ENCODE data around the gene CXorf58.

Gene CXorf58

GRCh38 chrX:23978491-23978890 is 70.7 kb downstream of the CXorf58 start:
- no peak overlapping the region for H3K27ac ChIP-seq (ENCODE audit: low read depth, low read length, poor library complexity, severe bottlenecking)
- H2AFZ ChIP-seq (ENCODE audit: low read length): no peak overlapping the region
- no peak overlapping the region for H3K4me2 ChIP-seq (ENCODE audit: low read length)
- no peak overlapping the region for H3K4me3 ChIP-seq (ENCODE audit: low read depth, low read length, poor library complexity, severe bottlenecking)
- H3K9me2 ChIP-seq (ENCODE audit: low read depth, low read length): no peaks in the 10 kb centered on the region
- no peaks in the 10 kb centered on the region for H3F3A ChIP-seq (ENCODE audit: insufficient read depth, low read length)
- H4K20me1 ChIP-seq (ENCODE audit: insufficient read depth, low read length): no peaks in the 10 kb centered on the region
- H3K79me2 ChIP-seq (ENCODE audit: insufficient read depth, low read length): no peaks in the 10 kb centered on the region
- H3K4me1 ChIP-seq (ENCODE audit: insufficient read depth, low read length, severe bottlenecking): no peaks in the 10 kb centered on the region
- TF ChIP-seq EZH2 (IDR thresholded peaks at IDR 0.05; ENCODE audit: borderline replicate concordance, low read length) (no peak), CTCF (IDR thresholded peaks at IDR 0.05; ENCODE audit: low read length) (no peak)
- no peaks in the 10 kb centered on the region for H3K9me3 ChIP-seq (ENCODE audit: low read length)
- H3K36me3 ChIP-seq (ENCODE audit: insufficient read depth, low read length): no peaks in the 10 kb centered on the region
- no peak overlapping the region for H3K9ac ChIP-seq (ENCODE audit: low read length)
- H3K27me3 ChIP-seq (ENCODE audit: insufficient read depth, low read length): no peaks in the 10 kb centered on the region

GRCh38 chrX:23980011-23980441 is 72.2 kb downstream of the CXorf58 start:
- TF ChIP-seq EZH2 (IDR thresholded peaks at IDR 0.05; ENCODE audit: borderline replicate concordance, low read length) (no peak), CTCF (IDR thresholded peaks at IDR 0.05; ENCODE audit: low read length) (no peak)
- H3F3A ChIP-seq (ENCODE audit: insufficient read depth, low read length): no peaks in the 10 kb centered on the region

GRCh38 chrX:23981222-23981621 is 73.4 kb downstream of the CXorf58 start:
- Histone ChIP-seq H3K9ac (ENCODE audit: low read length) (no peak overlapping the region), H3K4me1 (ENCODE audit: insufficient read depth, low read length, severe bottlenecking) (no peaks in the 10 kb centered on the region), H3K79me2 (ENCODE audit: insufficient read depth, low read length) (no peaks in the 10 kb centered on the region), H3K9me3 (ENCODE audit: low read length) (no peaks in the 10 kb centered on the region), H3K4me2 (ENCODE audit: low read length) (no peak overlapping the region), H4K20me1 (ENCODE audit: insufficient read depth, low read length) (no peaks in the 10 kb centered on the region), H3K27ac (ENCODE audit: low read depth, low read length, poor library complexity, severe bottlenecking) (no peak overlapping the region), H3F3A (ENCODE audit: insufficient read depth, low read length) (no peaks in the 10 kb centered on the region), H3K36me3 (ENCODE audit: insufficient read depth, low read length) (peaks cover 3% of the 10 kb centered on the region; the same call in 1 of the 2 replicates), H3K27me3 (ENCODE audit: insufficient read depth, low read length) (no peaks in the 10 kb centered on the region), H3K9me2 (ENCODE audit: low read depth, low read length) (no peaks in the 10 kb centered on the region), H2AFZ (ENCODE audit: low read length) (no peak overlapping the region), H3K4me3 (ENCODE audit: low read depth, low read length, poor library complexity, severe bottlenecking) (no peak overlapping the region)
- TF ChIP-seq EZH2 (IDR thresholded peaks at IDR 0.05; ENCODE audit: borderline replicate concordance, low read length) (no peak), CTCF (IDR thresholded peaks at IDR 0.05; ENCODE audit: low read length) (no peak)

More at GRCh38 chrX:23980011-23980441, 72.2 kb downstream of the CXorf58 start:
- Histone ChIP-seq H3K27me3 (ENCODE audit: insufficient read depth, low read length) (no peaks in the 10 kb centered on the region), H3K36me3 (ENCODE audit: insufficient read depth, low read length) (no peaks in the 10 kb centered on the region), H3K9me2 (ENCODE audit: low read depth, low read length) (no peaks in the 10 kb centered on the region), H4K20me1 (ENCODE audit: insufficient read depth, low read length) (no peaks in the 10 kb centered on the region), H3K9me3 (ENCODE audit: low read length) (no peaks in the 10 kb centered on the region), H3K27ac (ENCODE audit: low read depth, low read length, poor library complexity, severe bottlenecking) (no peak overlapping the region), H3K4me1 (ENCODE audit: insufficient read depth, low read length, severe bottlenecking) (no peaks in the 10 kb centered on the region), H3K4me2 (ENCODE audit: low read length) (no peak overlapping the region), H2AFZ (ENCODE audit: low read length) (no peak overlapping the region), H3K4me3 (ENCODE audit: low read depth, low read length, poor library complexity, severe bottlenecking) (no peak overlapping the region), H3K9ac (ENCODE audit: low read length) (no peak overlapping the region), H3K79me2 (ENCODE audit: insufficient read depth, low read length) (no peaks in the 10 kb centered on the region)
